Motor neuron (in vitro differentiated cells): ENCODE results near the gene TTC33. TPM values are rescaled to one million over a fixed set of nuclear protein-coding genes. Genes with fewer than 3 reads are reported as not detected.

Source experiments
- ATAC-seq, 8 experiments: fragments of 200-7000 bp; cut with Tn5 transposase; replicated peaks in 6 of 8; 2 replicates each; pipeline ENCODE4 v1.8.0; 2021; ENCODE audit warnings: mild to moderate bottlenecking in 8 of 8, moderate library complexity in 8 of 8
- H3K27ac ChIP-seq, 2 donors: fragments of 250-450 bp; sonication (Bioruptor Pico); 2 replicates each; pipeline ENCODE4 v1.9.0; 2021; ENCODE audit warnings: antibody characterized with exemption in 2 of 2, mild to moderate bottlenecking in 2 of 2, moderate library complexity in 1 of 2
- H3K4me1 ChIP-seq, 2 donors: fragments of 250-450 bp; sonication (Bioruptor Pico); replicated peaks in 1 of 2; 2 replicates each; pipeline ENCODE4 v1.6.1; 2021; ENCODE audit warnings: antibody characterized with exemption in 2 of 2, mild to moderate bottlenecking in 2 of 2, moderate library complexity in 1 of 2
- H3K4me3 ChIP-seq, 5 donors: fragments of 250-450 bp; sonication (Bioruptor Pico); 2 replicates each; pipeline ENCODE4 v1.9.0; 2021; ENCODE audit warnings: antibody characterized with exemption in 5 of 5, mild to moderate bottlenecking in 5 of 5, moderate library complexity in 4 of 5
- WGBS, 10 experiments: fragments of 450-650 bp; shearing (Covaris generic); methylation state at CpG; one replicate each; pipeline ENCODE4 v1.0.0; 2022; 5-methylcytosine and 5-hydroxymethylcytosine counted together
- in situ Hi-C, 9 experiments: fragments of 400-800 bp; cut with MboI; loops; one replicate each; pipeline ENCODE4 v1.15.0; 2021; ENCODE audit warnings: low sequenced_read_pairs in 9 of 9, low pct_unique_long_range_greater_than_20kb in 2 of 9; ENCODE audit not compliant: unreplicated experiment in 9 of 9
- total RNA-seq, 8 experiments: library from RNA; unstranded; fragments of 300-600 nt; gene quantifications; 2 replicates each; pipeline versions ENCODE4 v1.2.3 to v1.2.4, GENCODE V29; 2022

The TTC33 gene
- total RNA-seq, 8 experiments from 2014 or later = 6.8 to 25.5 (median 16.5) TPM

DNA sequence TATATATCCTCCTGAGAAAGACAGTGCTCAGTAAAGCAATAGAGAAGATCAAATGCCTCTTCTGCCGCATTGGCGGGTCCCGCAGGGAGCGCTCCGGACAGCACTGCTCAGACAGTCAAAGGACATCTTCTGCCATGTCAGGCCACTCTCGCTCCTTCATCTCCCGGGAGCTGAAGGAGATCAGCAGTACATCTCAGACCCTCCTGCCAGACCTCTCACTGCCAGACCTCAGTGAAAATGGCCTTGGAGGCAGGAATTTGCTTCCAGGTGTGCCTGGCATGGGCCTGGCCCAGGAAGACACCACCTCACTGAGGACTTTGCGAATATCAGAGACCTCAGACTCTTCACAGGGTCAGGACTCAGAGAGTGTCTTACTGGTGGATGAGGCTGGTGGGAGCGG, 63.9 kb downstream of the TTC33 start:
- 94 to 100% (median 97%) methylated on average over 1 to 7 of the region's 9 CpGs; no CpG with 5 or more reads in 4 of the 10 experiments for WGBS, 10 experiments
- in situ Hi-C loops = loop anchor here in 6 of 9 experiments (25.0 kb wide), 5 partner anchors 305 to 1105 kb away; no protein-coding TSS in a partner anchor
- H3K4me1 ChIP-seq = no peaks in the 10 kb centered on the region
- ATAC-seq = no peak
- H3K4me3 ChIP-seq = no peak overlapping the region
- H3K27ac ChIP-seq = no peak overlapping the region

DNA sequence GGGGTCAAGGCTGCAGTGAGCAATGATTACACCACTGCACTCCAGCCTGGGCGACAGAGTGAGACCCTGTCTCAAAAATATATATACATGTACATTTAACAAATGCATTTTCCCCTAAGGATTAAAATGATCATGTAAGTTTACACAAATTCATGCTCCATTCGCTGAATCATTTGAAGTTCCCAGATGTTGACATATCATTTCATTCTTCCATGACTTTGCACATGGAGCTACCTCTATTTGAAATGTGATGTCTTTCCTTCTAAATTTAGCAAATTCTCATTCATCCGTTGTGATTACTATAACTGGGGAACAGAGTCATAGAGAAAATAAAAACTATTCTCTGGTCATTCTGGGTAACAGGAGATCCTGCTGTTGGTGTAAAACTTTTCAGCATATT, 65.5 kb downstream of the TTC33 start:
- in situ Hi-C loops = loop anchor here in 6 of 9 experiments (25.0 kb wide), 5 partner anchors 303 to 1103 kb away; no protein-coding TSS in a partner anchor
- ATAC-seq = no peak
- Histone ChIP-seq H3K4me1 (no peaks in the 10 kb centered on the region), H3K4me3 (no peak overlapping the region), H3K27ac (no peak overlapping the region)
- WGBS, 10 experiments = 0 to 67% (median 50%) methylated on average over 1 to 3 of the region's 3 CpGs

DNA sequence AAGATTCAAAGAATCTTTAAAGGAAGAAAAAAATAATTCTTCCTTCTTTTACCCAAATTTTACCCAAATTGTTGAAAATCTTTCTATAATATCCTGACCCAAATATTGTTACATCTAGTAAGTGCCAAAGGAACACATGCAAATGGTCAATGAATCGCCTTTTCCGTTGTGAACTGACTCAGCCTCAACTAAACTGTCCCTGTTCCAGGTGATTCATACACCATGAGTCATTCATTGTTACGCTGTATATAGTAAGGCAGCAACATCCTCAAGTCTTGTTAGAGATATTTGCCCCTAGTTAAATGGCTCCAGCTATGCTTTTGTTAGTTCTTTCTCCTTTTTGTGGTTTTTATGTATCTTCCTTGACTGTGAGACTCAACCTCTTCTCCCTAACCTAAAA, 66.3 kb downstream of the TTC33 start:
- WGBS, 10 experiments = 3 to 80% (median 43%) methylated on average over 1 to 3 of the region's 3 CpGs; no CpG with 5 or more reads in 1 of the 10 experiments
- Histone ChIP-seq H3K4me3 (no peak overlapping the region), H3K27ac (no peak overlapping the region), H3K4me1 (no peaks in the 10 kb centered on the region)
- peak in 7 of 8 experiments; percentile 77 to 90 (median 87) for ATAC-seq
- in situ Hi-C loops = loop anchor here in 6 of 9 experiments (25.0 kb wide), 5 partner anchors 302 to 1102 kb away; no protein-coding TSS in a partner anchor

DNA sequence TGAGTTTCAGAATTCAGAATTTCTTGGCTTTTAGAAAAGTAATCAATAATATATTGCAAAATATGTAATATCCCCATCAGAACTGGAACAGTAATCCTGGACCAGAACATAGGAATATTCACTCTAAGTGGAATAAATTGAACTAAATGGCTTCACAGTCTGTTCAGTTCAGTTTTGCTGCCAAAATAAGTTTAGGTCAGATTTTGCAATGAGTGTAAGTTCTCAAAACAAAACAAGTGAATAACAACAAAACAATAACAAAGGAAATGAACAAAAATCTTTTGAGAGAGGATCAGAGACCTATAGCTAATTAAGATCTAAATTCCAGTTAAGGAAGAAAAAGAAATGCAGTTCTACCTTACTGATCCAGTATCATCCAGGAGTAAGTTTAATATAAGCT, 66.8 kb downstream of the TTC33 start:
- Histone ChIP-seq H3K4me1 (no peaks in the 10 kb centered on the region), H3K27ac (no peak overlapping the region), H3K4me3 (no peak overlapping the region)
- in situ Hi-C loops = loop anchor here in 6 of 9 experiments (25.0 kb wide), 5 partner anchors 302 to 1102 kb away; no protein-coding TSS in a partner anchor
- no peak for ATAC-seq

DNA sequence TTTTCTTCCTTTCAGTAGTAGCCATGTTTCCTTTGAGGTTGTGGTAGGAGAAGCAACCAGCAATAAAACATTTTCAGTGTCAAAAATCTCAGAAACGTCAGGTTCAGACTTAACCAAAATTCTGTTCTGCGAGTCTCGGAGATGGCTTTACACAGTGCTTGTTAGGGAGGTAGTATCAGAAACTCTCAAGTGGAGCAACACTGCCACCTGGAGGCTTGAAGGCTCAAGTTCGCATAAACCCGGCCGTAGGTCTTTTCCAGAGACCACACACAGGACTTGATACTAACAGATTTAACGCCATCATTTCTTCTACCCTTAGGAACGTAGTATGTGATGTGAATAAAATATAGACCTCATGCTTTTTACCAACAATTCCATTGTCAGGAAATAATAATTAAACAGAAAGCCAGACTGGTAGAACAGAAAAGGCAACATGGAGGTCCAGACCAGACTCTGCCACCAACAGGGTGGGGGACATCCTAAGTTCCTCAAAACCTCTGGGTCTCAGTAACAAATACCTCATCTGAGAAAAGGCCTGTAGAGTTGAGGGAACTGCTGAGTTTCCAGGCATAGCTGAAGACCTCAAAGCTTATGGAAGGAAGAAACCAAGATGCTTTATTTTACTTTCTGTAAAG, 67.5 kb downstream of the TTC33 start:
- Histone ChIP-seq H3K4me1 (no peaks in the 10 kb centered on the region), H3K27ac (no peak overlapping the region), H3K4me3 (no peak overlapping the region)
- in situ Hi-C loops = loop anchor here in 6 of 9 experiments (25.0 kb wide), 5 partner anchors 301 to 1101 kb away; no protein-coding TSS in a partner anchor
- ATAC-seq = peak; percentile 77 to 97 (median 92)
- WGBS, 10 experiments = 0 to 12% (median 3%) methylated on average over 1 to 7 of the region's 8 CpGs

DNA sequence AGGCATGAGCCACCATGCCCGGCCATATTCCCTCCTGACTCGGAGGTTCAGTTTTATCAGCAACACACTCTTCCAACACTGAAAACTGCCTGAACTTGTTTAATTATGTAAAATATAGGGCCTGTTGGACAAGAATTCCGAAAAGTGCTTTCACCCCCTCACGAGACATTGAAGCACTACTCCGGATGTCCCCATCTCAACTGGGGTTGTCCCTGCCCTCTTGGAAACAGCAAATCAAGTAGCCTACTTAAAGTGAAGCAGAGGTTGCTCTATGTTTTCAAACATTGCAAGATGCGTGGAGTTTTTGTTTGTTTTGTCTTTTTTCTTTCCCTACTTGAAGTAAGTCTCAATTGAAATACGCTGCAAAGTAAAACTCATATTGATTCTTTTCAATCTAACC, 68.4 kb downstream of the TTC33 start:
- H3K4me1 ChIP-seq = no peaks in the 10 kb centered on the region
- no peak overlapping the region for H3K27ac ChIP-seq
- 68 to 100% (median 83%) methylated on average over 1 to 7 of the region's 7 CpGs; no CpG with 5 or more reads in 1 of the 10 experiments for WGBS, 10 experiments
- ATAC-seq = no peak
- no peak overlapping the region for H3K4me3 ChIP-seq
- in situ Hi-C loops = loop anchor here in 6 of 9 experiments (25.0 kb wide), 5 partner anchors 300 to 1100 kb away; no protein-coding TSS in a partner anchor

DNA sequence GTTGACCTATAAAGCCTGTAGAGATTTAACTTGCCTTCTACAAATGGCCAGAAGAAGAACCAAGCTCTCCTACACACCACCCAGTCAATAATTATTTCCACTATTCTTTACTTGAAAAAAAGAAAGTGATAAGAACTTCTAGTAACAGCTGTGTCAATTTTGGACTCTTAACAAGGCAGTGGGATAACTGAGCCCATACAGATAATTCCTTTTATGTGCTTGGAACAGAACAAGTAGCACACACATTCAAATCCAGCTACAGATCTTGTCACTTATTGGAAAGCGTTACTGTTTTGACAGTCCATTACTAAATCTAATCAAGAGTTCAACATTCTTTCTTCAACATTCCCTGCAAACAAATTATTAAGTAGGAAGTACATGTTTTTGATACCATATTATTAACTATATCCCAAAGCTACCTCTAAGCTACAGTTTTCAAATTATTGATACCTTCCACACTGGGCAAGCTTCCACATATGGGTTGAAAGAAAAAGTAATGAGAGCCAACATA, 69.7 kb downstream of the TTC33 start:
- Histone ChIP-seq H3K27ac (no peak overlapping the region), H3K4me1 (peaks cover 2 to 4% of the 10 kb centered on the region in 2 donors), H3K4me3 (no peak overlapping the region)
- 20 to 100% (median 89%) methylated on average over 1 of the region's 1 CpG; no CpG with 5 or more reads in 3 of the 10 experiments for WGBS, 10 experiments
- ATAC-seq = no peak
- in situ Hi-C loops = loop anchor here in 6 of 9 experiments (25.0 kb wide), 5 partner anchors 299 to 1099 kb away; no protein-coding TSS in a partner anchor

DNA sequence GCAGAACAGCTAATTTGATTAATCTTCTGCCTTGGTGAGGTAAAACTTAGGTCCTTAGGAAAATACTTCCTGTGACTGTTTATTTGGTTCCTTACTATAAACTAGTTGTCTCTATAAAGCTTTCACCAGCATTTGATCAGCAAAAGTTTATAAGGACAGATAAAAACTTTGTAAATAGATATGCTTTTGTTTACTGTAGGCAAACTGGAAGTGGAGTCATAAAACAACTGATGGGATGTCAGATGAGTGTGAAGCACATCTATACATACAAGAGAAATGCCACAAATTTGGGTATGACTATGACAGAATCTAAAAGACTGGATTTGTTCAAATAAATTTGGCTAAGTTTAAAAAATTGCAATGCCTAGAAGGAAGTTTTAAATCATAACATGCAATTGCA, 70.6 kb downstream of the TTC33 start:
- in situ Hi-C loops = loop anchor here in 6 of 9 experiments (25.0 kb wide), 5 partner anchors 298 to 1098 kb away; no protein-coding TSS in a partner anchor
- Histone ChIP-seq H3K27ac (no peak overlapping the region), H3K4me1 (peaks cover 5 to 7% of the 10 kb centered on the region in 2 donors), H3K4me3 (no peak overlapping the region)
- ATAC-seq = no peak

DNA sequence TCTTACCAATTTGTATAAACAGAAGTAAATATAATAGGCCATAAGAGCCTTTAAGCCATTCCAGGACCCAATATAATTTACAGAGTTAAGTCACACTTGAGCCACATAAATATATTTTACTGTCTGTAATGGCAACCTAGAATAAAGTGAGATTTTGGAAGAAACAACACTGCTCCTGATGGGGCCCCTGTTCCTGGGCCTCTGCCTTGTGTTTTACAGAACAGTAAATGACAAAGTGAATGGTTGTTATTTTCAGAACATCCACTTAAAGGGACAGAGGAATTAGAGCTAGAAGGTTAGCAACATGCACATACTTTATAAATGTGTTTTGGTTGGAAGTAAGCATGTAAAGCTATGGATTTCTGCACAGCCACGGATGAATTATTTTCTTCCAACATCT, 72.5 kb downstream of the TTC33 start:
- Histone ChIP-seq H3K4me1 (peaks cover 5 to 7% of the 10 kb centered on the region in 2 donors), H3K27ac (no peak overlapping the region), H3K4me3 (no peak overlapping the region)
- in situ Hi-C loops = loop anchor here in 6 of 9 experiments (25.0 kb wide), 5 partner anchors 296 to 1096 kb away; no protein-coding TSS in a partner anchor
- WGBS, 10 experiments = 0 to 88% (median 68%) methylated on average over 1 of the region's 1 CpG; no CpG with 5 or more reads in 2 of the 10 experiments
- no peak for ATAC-seq

DNA sequence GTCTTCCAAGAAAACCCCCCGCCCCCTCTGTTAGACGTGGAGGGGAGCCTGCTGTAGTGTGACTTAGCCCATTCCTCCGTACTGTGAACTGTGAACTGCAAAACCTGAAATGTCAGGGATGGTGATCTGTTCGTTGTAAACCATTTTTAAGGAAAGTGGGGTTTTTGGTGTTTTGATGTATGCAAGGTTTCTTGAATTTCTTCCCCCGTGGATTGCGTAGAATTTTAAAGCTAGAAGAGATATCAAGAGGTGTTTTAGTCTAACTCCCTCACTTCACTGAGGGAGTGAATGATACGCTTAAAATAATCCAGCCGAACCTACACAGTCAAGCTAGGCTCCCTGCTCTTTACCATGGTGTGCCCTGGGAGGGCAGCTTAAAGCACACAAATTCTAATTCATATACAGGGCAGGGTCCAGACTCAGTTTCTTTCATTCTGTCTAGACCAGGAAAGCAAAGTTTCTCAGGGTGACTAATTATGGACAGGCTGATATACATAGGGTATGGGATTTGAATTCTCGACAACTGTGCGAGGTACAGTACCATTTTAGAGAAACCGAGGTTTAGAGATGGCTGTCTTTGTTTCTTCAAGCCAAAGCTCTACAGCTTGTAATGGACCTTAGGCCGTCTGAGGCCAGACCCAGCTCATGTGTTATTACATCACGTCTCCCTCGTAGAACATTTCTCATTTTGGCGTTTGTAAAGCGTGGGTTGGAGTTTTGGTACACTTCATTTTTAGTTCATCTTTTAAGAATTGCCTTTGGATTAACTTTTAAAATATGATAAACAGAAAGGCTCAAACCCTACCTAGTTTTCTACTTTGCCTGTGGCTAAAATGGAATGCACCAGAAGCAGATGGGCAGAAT, 73.4 kb downstream of the TTC33 start:
- Histone ChIP-seq H3K4me3 (no peak overlapping the region), H3K4me1 (peaks cover 5 to 7% of the 10 kb centered on the region in 2 donors), H3K27ac (no peak overlapping the region)
- in situ Hi-C loops = loop anchor here in 6 of 9 experiments (25.0 kb wide), 5 partner anchors 295 to 1095 kb away; no protein-coding TSS in a partner anchor
- 32 to 97% (median 81%) methylated on average over 5 to 13 of the region's 16 CpGs; no CpG with 5 or more reads in 1 of the 10 experiments for WGBS, 10 experiments
- no peak for ATAC-seq

DNA sequence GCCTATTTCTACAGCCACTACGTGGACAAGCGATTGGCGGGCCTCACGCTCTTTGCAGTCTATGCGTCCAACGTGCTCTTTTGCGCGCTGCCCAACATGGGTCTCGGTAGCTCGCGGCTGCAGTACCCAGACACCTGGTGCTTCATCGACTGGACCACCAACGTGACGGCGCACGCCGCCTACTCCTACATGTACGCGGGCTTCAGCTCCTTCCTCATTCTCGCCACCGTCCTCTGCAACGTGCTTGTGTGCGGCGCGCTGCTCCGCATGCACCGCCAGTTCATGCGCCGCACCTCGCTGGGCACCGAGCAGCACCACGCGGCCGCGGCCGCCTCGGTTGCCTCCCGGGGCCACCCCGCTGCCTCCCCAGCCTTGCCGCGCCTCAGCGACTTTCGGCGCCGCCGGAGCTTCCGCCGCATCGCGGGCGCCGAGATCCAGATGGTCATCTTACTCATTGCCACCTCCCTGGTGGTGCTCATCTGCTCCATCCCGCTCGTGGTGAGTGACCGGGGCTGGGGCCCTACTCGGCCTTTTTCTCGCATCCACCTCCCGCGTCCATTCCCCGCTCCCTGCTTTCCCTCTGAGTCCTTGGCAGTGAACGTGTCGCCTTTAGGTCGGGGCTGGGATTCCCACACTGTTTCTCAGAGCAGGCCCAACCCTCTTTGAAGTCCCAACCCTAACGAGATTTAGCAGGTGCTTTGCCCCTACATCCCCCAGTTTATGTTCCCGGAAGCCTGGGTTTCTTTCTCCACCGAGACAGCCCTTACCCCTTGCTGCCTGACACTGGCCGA, 74.2 kb downstream of the TTC33 start:
- H3K4me3 ChIP-seq = peak overlapping the region; percentile 14 to 57 (median 18)
- in situ Hi-C loops = loop anchor here in 6 of 9 experiments (25.0 kb wide), 5 partner anchors 294 to 1094 kb away; no protein-coding TSS in a partner anchor
- ATAC-seq = peak in 1 of 8 experiments; percentile 5
- H3K27ac ChIP-seq = no peak overlapping the region
- H3K4me1 ChIP-seq = peaks cover 5 to 7% of the 10 kb centered on the region in 2 donors
- 3 to 64% (median 22%) methylated on average over 2 to 26 of the region's 67 CpGs; no CpG with 5 or more reads in 3 of the 10 experiments for WGBS, 10 experiments
